G401 (cell line): ENCODE data around the gene CDC16. TPM values are rescaled to one million over a fixed set of nuclear protein-coding genes. Genes with fewer than 3 reads are reported as not detected.
"Not testable (repeated sequence)": the region's sequence is repeated elsewhere in the genome, so short reads cannot be mapped to it uniquely, and the experiment has no call there.

Experiments used
- DNase-seq: peaks from one replicate; pipeline ENCODE4 v3.0.0-alpha.2; 2015; ENCODE audit warnings: low spot score
- in situ Hi-C: cut with HindIII; loops from 2 replicates; pipeline ENCODE4 v1.10.0; 2016; ENCODE audit warnings: low sequenced_read_pairs, mixed read lengths
- total RNA-seq: library from RNA; depleted of rRNA; stranded (reverse); fragments of >200 nt; shearing (Covaris generic); gene quantifications from 2 replicates; pipeline ENCODE4 v1.2.3, GENCODE V29; 2014; rRNA removed

The CDC16 gene, protein sequence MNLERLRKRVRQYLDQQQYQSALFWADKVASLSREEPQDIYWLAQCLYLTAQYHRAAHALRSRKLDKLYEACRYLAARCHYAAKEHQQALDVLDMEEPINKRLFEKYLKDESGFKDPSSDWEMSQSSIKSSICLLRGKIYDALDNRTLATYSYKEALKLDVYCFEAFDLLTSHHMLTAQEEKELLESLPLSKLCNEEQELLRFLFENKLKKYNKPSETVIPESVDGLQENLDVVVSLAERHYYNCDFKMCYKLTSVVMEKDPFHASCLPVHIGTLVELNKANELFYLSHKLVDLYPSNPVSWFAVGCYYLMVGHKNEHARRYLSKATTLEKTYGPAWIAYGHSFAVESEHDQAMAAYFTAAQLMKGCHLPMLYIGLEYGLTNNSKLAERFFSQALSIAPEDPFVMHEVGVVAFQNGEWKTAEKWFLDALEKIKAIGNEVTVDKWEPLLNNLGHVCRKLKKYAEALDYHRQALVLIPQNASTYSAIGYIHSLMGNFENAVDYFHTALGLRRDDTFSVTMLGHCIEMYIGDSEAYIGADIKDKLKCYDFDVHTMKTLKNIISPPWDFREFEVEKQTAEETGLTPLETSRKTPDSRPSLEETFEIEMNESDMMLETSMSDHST
- 66.5 and 77.5 TPM in 2 replicates for total RNA-seq

DNA sequence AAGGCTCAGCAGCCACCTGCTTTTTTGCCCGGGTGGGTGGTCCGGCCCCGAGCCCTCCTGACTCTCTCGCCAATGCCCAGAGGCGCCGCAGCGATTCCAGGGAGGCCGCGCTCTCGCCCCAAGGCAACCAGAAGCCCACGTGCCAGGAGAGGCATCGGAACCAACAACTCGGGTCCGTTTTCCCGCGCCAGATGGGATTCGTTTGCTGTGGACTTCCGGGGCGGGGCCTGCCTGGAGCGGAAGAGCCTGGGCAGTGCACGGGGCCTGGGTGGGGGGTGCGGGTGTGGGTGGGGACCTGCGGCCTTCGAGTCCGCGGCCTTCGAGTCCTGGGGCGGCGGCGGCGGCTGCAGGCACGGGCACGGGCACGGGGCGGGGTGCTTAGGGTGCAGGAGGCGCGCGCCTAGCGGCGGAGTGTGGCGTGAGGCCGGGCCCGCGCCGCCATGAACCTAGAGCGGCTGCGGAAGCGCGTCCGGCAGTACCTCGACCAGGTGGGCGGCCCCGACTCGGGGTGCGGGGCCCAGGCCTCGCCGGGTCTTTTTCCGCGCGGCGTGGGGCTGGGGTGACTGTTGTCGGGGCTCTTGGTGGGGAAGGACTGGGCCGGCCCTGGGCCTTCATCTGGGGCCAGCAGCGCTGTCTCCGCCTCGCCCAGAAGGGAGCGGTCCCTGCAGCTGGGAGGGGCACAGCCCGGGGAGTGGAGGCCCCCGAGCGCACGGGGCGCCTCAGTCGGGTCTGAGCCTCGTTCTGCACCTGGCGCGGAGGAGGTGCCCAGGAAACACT is at the start of gene CDC16:
Gene CDC16 (plus strand): TSS at position 253 of the 777 bp plus-strand sequence. CDS start 188 bp downstream, at position 441.
- DNase-seq = peak; percentile 91
- in situ Hi-C loops = no loop called here

DNA sequence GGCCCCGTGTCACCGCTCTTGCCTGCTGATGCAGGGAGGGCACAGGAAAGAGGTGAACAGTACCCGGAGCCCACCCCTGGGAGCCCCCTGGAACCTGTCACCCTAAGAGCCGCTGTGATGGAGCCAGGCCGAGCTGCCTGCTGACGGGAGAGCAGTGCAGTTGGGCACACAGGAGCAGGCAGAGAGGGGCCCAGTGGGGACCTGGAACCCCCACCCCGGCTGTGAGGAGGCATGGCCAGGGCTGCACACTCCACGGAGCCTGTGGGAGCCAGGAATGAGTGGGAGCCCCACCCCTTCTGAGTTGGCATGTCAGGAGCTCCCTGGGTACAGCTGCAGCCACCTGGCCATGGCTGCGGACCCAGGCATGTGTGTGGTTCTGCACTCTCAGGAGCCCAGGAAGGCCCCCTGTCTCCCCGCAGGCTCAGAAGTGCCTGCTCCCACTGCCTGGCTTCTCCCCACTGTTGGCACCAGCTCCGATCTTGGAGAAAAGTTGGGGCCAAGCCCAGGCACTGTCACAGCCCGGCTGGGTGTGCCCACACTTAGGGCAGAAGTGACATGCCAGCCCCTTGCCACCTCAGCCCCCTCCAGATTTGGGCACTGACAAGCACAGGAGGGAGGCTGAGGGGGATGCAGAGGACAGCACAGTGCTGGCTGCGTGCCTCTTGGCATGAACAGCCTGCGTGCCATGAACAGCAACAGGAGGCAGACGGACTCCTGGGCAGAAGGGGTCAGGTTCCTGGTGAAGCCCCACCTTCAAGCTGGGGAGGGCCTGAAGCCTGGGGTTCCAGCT is 49.3 kb upstream of the CDC16 start:
- DNase-seq = no peak
- in situ Hi-C loops = no loop called here

DNA sequence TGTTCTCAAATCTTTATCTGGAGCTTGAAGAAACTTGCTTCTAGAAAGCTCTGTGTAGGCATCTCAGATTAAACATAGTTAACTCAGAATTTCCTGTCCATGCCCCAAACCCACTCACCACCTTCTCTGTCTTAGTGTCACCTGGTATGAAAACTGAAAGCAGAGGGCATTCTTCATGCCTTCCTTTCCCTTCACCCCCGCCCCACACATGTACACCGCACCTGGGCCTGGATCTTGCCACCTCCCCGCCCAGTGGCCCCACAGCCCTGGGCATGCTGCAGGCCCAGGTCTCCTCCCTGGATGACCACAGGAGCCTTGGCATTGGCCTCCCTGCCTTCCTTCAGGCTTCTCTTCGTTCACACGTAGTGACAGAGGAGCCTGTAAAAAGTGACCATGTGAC is 39.8 kb upstream of the CDC16 start:
- DNase-seq = no peak
- in situ Hi-C loops = no loop called here

DNA sequence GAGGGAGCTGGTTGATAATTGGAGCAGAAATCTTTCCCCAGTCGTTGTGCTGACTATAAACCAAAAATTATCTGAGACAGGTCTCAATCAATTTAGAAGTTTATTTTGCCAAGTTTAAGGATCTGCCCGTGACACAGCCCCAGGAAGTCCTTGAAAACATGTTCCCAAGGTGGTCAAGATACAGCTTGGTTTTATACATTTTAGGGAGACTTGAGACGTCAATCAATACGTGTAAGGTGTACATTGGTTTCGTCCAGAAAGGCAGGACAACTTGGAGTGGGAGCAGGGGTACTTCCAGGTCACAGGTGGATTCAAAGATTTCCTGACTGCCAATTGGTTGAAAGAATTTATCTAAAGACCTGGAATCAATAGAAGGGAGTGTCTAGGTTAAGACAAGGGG is 38.1 kb upstream of the CDC16 start:
- in situ Hi-C loops = no loop called here
- no peak for DNase-seq

DNA sequence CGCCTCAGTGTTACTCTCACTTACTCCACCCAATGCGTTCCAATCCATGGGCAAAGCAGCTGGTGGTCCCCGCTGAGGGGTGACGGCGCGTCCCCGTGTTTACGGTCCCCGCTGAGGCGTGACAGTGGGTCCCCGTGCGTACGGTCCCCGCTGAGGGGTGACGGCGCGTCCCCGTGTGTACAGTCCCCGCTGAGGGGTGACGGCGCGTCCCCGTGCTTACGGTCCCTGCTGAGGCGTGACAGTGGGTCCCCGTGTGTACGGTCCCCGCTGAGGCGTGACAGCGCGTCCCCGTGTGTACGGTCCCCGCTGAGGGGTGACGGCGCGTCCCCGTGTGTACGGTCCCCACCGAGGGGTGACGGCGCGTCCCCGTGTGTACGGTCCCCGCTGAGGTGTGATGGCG is 36.1 kb upstream of the CDC16 start:
- in situ Hi-C loops = no loop called here
- DNase-seq = no peak

DNA sequence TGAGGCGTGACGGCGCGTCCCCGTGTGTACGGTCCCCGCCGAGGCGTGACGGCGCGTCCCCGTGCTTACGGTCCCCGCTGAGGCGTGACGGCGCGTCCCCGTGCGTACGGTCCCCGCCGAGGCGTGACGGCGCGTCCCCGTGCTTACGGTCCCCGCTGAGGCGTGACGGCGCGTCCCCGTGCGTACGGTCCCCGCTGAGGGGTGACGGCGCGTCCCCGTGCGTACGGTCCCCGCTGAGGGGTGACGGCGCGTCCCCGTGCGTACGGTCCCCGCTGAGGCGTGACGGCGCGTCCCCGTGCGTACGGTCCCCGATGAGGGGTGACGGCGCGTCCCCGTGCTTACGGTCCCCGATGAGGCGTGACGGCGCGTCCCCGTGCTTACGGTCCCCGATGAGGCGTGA is 35.2 kb upstream of the CDC16 start:
- in situ Hi-C loops, DNase-seq: not testable (repeated sequence)

DNA sequence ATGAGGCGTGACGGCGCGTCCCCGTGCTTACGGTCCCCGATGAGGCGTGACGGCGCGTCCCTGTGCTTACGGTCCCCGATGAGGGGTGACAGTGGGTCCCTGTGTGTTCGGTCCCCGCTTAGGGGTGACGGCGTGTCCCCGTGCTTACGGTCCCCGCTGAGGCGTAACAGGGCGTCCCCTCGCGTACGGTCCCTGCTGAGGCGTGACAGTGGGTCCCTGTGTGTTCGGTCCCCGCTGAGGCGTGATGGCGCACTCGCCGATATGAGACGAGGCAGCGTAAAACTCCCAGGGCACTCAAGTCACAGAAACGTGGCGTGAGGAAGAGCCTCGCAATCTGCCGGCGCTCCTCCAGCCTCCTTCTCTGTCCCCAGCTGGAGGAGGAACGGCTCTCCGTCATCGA is 34.7 kb upstream of the CDC16 start:
- in situ Hi-C loops = no loop called here
- no peak for DNase-seq

DNA sequence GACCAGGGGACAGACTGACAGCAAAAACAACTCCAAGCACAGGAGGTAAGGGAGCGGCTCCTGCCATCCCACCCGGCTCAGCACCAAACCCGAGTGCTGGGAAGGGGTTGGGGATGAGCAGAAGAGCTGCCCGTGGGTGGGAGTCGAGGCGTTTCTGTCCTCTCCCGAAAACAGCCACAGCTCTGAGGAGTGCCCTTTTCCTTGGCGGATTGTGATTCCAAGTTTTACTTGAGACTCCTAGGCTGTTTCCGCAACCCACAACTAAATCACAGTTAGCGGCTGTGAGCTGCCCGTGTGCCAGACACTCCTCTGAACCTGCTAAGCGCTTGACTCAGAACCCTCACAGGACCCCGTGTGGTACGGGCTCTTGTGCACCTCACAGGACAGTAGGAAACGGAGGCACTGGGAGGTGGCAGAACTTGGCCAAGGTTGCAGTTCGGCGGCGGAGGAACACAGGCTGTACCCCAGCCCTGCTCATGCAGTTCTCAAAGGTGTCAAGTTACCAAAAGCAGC is 34.2 kb upstream of the CDC16 start:
- in situ Hi-C loops = no loop called here
- no peak for DNase-seq

DNA sequence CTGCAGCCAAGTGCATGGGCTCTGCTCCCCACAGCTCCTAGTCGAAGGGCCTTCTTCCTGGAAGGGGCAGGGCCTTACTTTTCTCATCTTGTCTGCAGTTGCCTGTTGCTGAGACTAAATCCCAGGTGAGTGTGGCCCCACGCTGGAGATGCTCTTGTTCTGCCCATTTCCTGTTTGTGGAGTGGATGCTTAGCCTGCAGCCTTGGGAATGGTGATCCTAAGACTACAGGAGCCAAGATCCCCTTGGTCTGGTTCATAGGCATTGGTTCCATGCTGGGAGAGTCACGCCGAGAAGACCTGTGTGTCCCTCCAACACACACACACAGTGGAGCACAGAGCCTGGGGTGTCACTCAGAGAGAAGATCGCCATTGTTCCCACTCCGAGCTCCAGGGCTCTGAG is 32.1 kb upstream of the CDC16 start:
- no peak for DNase-seq
- in situ Hi-C loops = no loop called here

DNA sequence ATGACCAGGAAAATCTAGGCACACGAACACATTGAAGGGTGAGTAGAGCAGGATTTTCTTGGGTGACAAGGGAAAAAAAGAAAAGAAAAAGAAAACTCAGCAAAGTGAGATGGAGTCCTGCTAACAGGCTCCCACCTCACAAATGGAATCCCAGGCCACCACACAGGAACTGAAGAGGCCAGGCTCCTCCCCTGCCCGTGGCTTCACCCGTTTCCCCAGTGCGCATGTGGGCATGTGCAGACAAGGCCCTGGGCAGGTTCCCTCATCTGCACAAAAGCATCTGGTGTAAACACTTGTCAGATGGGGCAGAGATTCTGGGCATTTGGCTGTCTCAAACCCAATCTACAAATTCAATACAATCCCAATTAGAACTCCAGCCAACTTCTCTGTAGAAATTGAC is 31.2 kb upstream of the CDC16 start:
- DNase-seq = no peak
- in situ Hi-C loops = no loop called here

DNA sequence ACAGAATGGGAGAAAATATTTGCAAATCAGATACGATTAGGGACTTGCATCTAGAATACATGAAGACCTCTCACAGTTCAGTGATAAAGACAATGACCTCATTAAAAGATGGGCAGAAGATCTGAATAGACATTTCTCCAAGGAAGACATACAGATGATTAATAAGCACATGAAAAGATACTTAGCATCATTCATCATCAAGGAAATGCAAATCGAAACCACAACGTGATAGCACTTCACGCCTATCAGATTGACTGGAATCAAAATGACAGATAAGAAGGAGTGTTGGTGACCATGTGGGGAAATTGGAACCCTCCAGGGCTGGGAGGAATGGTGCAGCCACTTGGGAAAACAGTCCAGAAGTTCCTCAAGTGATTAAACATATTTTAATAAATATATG is 29.8 kb upstream of the CDC16 start:
- in situ Hi-C loops = no loop called here

DNA sequence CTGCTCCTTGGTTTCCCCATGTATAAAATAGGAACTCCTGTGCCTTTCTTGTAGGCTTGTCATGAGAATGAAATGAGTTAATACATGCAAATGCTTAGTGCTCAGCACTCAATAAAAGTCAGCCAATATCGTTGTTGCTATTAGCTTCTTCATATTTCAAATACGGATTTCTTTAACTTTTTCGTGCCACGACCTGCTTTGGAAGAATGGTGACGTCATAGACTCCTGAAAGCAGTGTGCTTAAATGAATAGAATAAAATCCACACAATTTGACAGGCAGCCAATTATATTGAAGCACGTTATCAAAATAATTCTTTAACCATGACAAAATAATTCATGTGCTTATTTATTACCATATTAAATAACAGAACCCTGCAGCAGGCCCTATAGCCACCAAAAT is 26.6 kb upstream of the CDC16 start:
- DNase-seq = no peak
- in situ Hi-C loops = no loop called here

More for the DNA sequence above, 29.8 kb upstream of the CDC16 start:
- no peak for DNase-seq

DNA sequence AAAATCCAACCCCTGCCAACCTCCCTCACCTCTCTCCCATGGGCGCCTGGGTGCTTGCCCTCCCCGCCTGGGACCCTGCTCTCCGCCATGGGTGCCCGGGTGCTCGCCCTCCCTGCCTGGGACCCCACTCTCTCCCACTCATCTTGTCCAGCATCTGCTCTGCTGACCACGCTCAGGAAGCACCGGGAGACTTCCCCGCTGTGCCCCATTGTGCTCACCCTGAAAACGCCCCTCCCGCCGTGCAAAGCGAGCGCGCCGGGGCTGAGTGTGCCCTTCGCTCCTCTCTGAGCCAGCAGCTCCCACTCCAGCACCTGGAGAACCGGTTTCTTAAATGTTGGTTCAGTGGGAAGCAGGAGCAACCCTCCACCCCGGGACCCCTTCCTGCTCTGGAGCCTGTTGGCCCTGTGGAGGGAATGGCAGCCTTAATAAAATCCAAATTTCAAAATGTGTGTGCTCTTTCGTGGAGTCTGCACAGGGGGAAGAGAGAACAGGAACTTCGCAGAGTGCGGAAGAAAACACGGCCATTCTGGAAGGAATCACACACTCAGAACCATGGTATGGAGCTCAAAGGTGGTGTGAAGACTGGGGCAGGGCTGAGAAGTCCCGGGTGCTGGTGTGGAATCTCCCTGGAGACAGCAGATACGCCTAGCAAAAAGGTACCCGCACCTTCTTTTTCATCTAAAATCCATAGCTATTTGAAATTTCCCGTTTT is 23.1 kb upstream of the CDC16 start:
- in situ Hi-C loops = no loop called here
- no peak for DNase-seq

DNA sequence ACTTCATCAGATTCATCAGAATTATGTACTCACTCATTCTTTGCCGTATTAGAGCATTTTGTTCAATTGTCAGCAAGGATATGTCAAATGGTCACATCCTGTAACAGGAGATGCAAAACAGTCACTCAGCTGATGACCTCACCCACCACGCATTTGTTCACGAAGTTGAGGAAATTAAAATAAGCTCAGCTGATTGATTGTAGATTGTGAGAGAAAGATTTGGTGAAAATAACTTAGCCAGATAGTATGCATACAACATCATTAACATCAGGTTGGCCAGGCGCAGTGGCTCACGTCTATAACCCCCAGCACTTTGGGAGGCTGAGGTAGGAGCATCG is 22.6 kb upstream of the CDC16 start:
- in situ Hi-C loops = no loop called here
- DNase-seq = no peak

DNA sequence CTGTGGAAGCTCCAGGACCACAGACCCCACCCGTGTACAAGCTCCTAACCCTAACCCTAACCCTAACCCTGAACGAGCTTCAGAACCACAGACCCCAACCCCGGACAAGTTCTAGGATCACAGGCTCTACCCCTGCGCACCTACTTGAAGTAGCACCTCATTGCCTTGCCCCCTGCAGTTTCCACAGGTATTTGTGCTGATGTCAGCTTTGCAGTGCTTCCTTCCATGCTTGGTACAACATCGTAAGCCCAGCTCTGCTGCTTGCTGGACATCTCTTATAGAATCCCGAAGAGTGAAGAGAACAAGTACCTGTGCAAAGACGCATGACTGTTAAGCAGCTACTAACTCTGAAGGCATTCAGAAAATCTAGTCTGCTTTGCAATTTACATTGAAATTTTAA is 20.7 kb upstream of the CDC16 start:
- no peak for DNase-seq
- in situ Hi-C loops = no loop called here

DNA sequence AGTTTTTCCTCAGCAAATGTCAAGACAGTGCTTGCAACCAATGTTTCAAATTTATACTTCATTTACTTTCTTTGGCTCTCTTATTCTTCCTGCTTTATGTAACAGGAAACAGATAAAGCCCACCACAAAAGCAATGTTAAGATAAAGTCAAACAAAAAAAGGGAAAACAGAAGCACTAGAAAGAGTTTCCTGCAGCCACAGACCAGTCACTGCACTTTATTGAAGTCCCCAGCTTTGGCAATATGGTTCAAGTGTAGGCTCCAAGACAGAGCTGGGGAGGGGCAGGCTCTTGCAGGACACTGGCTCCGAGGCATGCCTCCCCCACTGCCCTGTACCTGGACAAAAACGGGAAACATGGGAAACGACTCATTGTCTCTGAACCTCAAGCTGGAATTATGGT is 15.3 kb upstream of the CDC16 start:
- in situ Hi-C loops = no loop called here
- DNase-seq = no peak

DNA sequence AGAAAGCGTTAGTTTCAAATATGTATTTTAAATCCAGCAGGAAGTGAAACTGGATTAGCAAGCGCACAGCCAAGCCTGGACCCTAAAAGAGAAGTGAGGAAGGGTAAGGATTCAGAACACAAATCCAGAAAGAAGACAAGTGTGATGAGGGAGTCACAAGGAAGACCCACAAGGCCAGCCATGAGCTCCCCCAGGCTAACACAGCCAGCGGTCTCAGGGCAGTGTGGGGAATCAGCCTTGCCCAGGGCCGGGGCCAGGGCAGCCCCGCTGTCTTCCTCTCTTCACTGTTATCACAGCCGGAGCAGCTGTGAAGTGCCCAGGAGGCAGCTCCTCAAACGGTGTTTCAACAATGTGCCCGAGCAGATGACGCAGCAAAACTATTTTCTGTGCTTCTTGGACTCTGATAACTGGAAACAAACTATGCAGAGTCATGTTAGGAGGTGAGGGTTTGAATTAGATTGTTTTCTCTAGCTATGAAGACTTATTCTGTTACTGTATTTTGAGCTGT is 12.2 kb upstream of the CDC16 start:
- in situ Hi-C loops = no loop called here
- DNase-seq = no peak

DNA sequence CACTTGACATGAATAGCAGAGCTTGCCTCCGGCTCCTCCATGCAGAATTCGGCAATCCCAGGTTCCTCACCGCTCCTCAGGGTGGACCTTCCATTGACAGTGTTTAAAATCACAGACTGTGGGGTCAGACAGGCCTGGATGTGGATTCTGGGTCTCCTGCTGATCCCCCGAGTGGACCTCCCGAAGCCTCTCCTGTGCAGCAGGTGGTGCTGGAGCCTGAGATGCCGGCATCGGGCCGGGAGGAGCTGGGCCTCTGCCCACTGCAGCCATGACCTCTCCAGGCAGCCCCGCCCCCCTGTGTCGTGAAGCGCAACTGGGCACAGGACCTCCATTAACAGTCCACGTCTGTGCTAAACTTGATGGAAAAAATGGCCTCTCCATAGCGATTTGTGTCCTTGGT is 10.5 kb upstream of the CDC16 start:
- in situ Hi-C loops = no loop called here
- DNase-seq = no peak

DNA sequence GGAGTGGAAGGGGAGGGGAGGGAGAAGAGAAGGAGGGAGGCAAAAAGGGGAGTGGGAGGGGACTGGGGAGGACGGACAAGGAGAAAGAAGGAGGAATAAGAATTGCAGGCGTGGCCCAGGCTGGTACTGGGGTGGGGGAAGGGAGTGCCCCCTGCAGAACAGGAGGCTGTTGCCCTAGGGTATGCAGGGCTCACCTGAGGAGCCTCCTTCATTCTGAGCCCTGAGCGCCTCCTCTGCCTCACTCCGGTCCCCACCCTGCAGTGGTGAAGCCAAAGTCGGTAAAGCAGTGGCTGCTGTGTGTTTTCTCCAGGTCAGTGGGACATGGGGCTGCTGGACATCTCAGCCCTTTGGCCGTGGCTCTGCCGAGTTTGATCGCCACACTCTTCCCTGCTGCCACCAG is 9.1 kb upstream of the CDC16 start:
- in situ Hi-C loops = no loop called here
- DNase-seq = no peak
